ENCODE results near the gene WDR70.
"Not testable (repeated sequence)": the region's sequence is repeated elsewhere in the genome, so short reads cannot be mapped to it uniquely, and the experiment has no call there.

WDR70 gene

GRCh38 chr5:37776826-37777225, 397.7 kb downstream of the WDR70 start:
- H3K27ac ChIP-seq = no peak overlapping the region
- H4K20me1 ChIP-seq = no peaks in the 10 kb centered on the region
- H3K27me3 ChIP-seq = no peaks in the 10 kb centered on the region
- H3K36me3 ChIP-seq = no peaks in the 10 kb centered on the region
- no peak overlapping the region for H3K9ac ChIP-seq
- H3K9me3 ChIP-seq = peaks cover 20% of the 10 kb centered on the region
- no peak overlapping the region for H3K4me2 ChIP-seq
- no peaks in the 10 kb centered on the region for H3K4me1 ChIP-seq
- H3K4me3 ChIP-seq = no peak overlapping the region
- no peak for TF ChIP-seq Cebpa-rat (IDR thresholded peaks at IDR 0.05)

GRCh38 chr5:37777432-37778130, 398.5 kb downstream of the WDR70 start:
- Histone ChIP-seq H3K4me3 (no peak overlapping the region), H3K27me3 (no peaks in the 10 kb centered on the region), H3K4me2 (no peak overlapping the region), H4K20me1 (no peaks in the 10 kb centered on the region), H3K4me1 (no peaks in the 10 kb centered on the region), H3K27ac (no peak overlapping the region), H3K36me3 (no peaks in the 10 kb centered on the region), H3K9me3 (peaks cover 20% of the 10 kb centered on the region), H3K9ac (no peak overlapping the region)
- TF ChIP-seq Cebpa-rat (IDR thresholded peaks at IDR 0.05) = no peak

- not testable (repeated sequence) for H3K4me3 ChIP-seq, H3K27me3 ChIP-seq, H3K27ac ChIP-seq, H3K4me2 ChIP-seq, H3K9me3 ChIP-seq, H4K20me1 ChIP-seq, H3K36me3 ChIP-seq, H3K4me1 ChIP-seq, H3K9ac ChIP-seq
These were observed 402.3 kb downstream of the WDR70 start for GRCh38 chr5:37781409-37781808.

DNA sequence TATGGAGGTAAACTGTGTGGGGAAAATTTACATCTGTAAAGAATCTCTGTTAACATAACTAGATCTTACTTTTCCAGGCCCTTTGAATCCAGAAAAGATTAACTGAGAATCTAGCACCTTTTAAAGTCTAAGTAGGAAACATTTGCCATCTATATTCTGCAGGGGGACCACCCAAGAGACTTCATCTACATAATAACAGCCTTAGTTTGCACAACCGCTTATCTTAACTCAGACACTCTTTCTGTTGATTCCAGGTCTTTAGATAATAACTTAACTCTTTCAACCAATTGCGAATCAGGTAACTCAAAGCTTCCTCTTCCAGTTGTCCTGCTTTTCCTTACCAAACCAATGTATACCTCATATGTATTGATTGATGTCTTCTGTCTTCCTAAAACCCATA, 407.3 kb downstream of the WDR70 start:
- Histone ChIP-seq H3K36me3 (no peaks in the 10 kb centered on the region), H4K20me1 (no peaks in the 10 kb centered on the region), H3K4me2 (no peak overlapping the region), H3K27ac (no peak overlapping the region), H3K4me1 (no peaks in the 10 kb centered on the region), H3K9ac (no peak overlapping the region), H3K4me3 (no peak overlapping the region), H3K27me3 (no peaks in the 10 kb centered on the region), H3K9me3 (peaks cover 9% of the 10 kb centered on the region; the same call in 1 of the 2 replicates)
- no peak for TF ChIP-seq Cebpa-rat (IDR thresholded peaks at IDR 0.05)

DNA sequence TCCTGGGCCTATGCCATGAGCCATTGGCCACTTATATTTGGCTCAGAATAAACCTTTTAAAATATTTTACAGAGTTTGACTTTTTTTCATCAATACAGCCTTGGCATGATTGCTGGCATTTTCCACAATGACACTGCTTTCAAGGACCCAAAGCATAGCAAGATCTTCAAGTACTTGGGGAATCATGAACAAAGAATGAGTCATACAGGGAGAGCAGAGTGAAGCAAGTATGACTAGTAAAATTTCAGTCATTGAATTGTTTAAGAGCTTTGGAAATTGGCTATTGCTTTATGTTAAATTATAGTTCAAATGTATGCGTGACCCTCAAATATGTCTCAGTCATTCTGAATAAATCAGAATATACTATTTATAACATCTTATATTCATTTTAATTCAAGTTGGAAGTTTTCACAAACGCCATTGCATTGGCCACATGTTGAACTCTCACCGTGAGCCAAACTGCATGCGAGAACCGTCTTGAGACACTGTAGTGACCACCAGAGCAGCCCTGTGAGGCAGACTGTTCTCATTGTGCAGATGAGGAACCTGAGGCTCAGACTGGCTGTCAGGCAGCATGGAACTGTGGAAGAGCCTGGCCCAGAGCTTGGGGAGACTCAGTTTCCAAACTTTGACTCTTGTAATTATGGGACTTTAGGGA, 407.9 kb downstream of the WDR70 start:
- Histone ChIP-seq H3K27ac (no peak overlapping the region), H3K4me2 (no peak overlapping the region)

GRCh38 chr5:37787742-37788141, 408.6 kb downstream of the WDR70 start:
- Histone ChIP-seq H3K36me3 (no peaks in the 10 kb centered on the region), H3K4me1 (no peaks in the 10 kb centered on the region), H3K27me3 (no peaks in the 10 kb centered on the region), H3K9me3 (peaks cover 21% of the 10 kb centered on the region), H3K9ac (no peak overlapping the region), H3K27ac (no peak overlapping the region), H3K4me2 (no peak overlapping the region), H3K4me3 (no peak overlapping the region), H4K20me1 (no peaks in the 10 kb centered on the region)
- TF ChIP-seq Cebpa-rat (IDR thresholded peaks at IDR 0.05) = no peak

More for the DNA sequence above, 407.9 kb downstream of the WDR70 start:
- Histone ChIP-seq H3K4me1 (no peaks in the 10 kb centered on the region), H3K27me3 (no peaks in the 10 kb centered on the region), H3K9me3 (peaks cover 13% of the 10 kb centered on the region; the same call in 1 of the 2 replicates), H4K20me1 (no peaks in the 10 kb centered on the region), H3K4me3 (no peak overlapping the region), H3K9ac (no peak overlapping the region), H3K36me3 (no peaks in the 10 kb centered on the region)
- TF ChIP-seq Cebpa-rat (IDR thresholded peaks at IDR 0.05) = no peak

DNA sequence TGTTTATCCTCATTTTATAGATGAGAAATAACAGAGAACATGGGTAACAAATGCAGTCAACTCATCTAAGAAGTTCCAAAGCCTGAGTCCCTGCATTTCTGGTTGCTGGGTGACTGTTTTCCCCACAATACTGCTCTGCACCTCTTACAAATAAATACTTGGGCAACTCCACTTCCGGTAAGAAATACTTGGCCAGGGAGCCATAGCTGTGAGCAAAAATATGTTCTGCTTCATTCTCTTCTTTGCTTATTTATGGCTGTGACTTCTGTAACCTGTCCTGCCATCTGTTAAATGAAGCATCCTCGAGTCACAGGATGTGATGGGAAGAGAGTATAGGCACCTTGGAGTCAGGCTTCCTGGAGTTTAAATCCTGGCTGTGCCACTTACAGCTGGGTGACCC, 410.9 kb downstream of the WDR70 start:
- no peak overlapping the region for H3K27ac ChIP-seq
- H3K4me2 ChIP-seq = no peak overlapping the region
- H3K9me3 ChIP-seq = peaks cover 40% of the 10 kb centered on the region
- no peaks in the 10 kb centered on the region for H3K36me3 ChIP-seq
- no peaks in the 10 kb centered on the region for H4K20me1 ChIP-seq
- no peaks in the 10 kb centered on the region for H3K4me1 ChIP-seq
- no peak overlapping the region for H3K4me3 ChIP-seq
- TF ChIP-seq Cebpa-rat (IDR thresholded peaks at IDR 0.05) = no peak
- H3K27me3 ChIP-seq = no peaks in the 10 kb centered on the region
- H3K9ac ChIP-seq = no peak overlapping the region

DNA sequence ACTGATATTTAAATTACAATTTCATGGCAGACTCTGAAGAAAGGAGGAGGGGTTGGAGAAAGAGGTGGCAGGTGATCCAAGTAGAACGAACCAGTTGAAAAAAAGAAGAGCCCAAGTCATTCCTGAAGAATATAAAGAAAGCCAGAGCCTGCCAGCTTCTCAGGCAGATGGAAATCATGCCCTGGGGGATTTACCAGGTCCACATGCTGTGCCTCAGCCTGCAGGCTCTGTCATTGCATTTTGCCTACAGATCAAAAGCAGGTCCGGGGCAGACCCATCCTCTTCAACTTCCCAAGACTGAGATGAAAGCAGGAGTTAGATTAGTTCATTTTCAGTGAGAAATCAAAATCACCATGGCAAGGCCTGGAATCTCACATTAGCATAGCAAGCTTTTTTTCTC, 412.2 kb downstream of the WDR70 start:
- Histone ChIP-seq H4K20me1 (no peaks in the 10 kb centered on the region), H3K27ac (no peak overlapping the region), H3K4me2 (no peak overlapping the region), H3K4me3 (no peak overlapping the region), H3K36me3 (no peaks in the 10 kb centered on the region), H3K9me3 (peaks cover 48% of the 10 kb centered on the region), H3K27me3 (no peaks in the 10 kb centered on the region), H3K9ac (no peak overlapping the region), H3K4me1 (no peaks in the 10 kb centered on the region)
- TF ChIP-seq Cebpa-rat (IDR thresholded peaks at IDR 0.05) = no peak

GRCh38 chr5:37792975-37793631, 414.0 kb downstream of the WDR70 start:
- Histone ChIP-seq H3K36me3 (no peaks in the 10 kb centered on the region), H3K9ac (no peak overlapping the region)

DNA sequence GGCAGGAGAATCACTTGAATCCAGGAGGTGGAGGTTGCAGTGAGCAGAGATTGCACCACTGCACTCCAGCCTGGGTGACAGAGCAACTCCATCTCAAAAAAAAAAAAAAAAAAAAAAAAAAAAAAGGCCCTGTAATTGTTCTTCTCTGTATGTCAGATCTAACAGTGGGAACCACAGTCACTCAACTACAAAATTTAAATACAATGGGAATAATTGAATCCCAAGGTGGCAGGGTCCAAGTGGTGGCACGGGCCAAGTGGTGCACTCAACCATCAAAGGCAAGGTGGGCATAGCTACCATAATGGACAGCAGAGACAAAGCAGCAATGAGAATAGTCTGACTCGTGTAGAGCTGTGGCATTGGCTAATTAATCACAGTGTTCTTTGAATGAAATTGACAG, 416.2 kb downstream of the WDR70 start:
- H4K20me1 ChIP-seq, H3K27me3 ChIP-seq, H3K27ac ChIP-seq, H3K4me2 ChIP-seq, H3K4me3 ChIP-seq, H3K4me1 ChIP-seq, H3K36me3 ChIP-seq, H3K9ac ChIP-seq: not testable (repeated sequence)
- peaks cover 51% of the 10 kb centered on the region for H3K9me3 ChIP-seq

More at GRCh38 chr5:37792975-37793631, 414.0 kb downstream of the WDR70 start:
- Histone ChIP-seq H3K4me3 (no peak overlapping the region), H3K27ac (no peak overlapping the region), H4K20me1 (no peaks in the 10 kb centered on the region), H3K9me3 (peaks cover 50% of the 10 kb centered on the region), H3K27me3 (no peaks in the 10 kb centered on the region), H3K4me1 (no peaks in the 10 kb centered on the region), H3K4me2 (no peak overlapping the region)
- no peak for TF ChIP-seq Cebpa-rat (IDR thresholded peaks at IDR 0.05)

DNA sequence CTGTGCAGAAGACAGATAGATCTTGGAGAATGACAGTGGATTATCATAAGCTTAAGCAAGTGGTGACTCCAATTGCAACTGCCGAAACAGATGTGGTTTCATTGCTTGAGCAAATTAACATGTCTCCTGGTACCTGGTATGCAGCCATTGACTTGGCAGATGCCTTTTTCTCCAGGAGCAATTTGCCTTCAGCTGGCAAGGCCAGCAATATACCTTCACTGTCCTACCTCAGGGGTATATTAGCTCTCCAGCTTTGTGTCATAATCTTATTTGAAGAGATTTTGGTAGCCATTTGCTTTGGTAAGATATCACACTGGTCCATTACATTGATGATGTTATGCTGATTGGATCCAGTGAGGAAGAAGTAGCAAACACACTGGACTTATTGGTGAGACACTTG, 417.3 kb downstream of the WDR70 start:
- not testable (repeated sequence) for H3K9ac ChIP-seq, H3K4me3 ChIP-seq, H3K27ac ChIP-seq, H3K27me3 ChIP-seq, H3K4me2 ChIP-seq, H3K4me1 ChIP-seq, H4K20me1 ChIP-seq, H3K36me3 ChIP-seq
- peaks cover 57% of the 10 kb centered on the region for H3K9me3 ChIP-seq

Data from BLaER1 (cell line).